OCI-LY7 (cell line): ENCODE measurements around the gene GRIN3B.

Experiments used
- CTCF ChIP-seq: fragments of 200-600 bp; sonication (generic); conservative IDR thresholded peaks from 2 replicates; pipeline ENCODE4 v1.5.1; 2014; ENCODE audit warnings: mild to moderate bottlenecking, antibody characterized with exemption, low read length, moderate library complexity, mixed read lengths
- EZH2phosphoT487 ChIP-seq: fragments of 200-600 bp; sonication (generic); IDR thresholded peaks from 2 replicates; pipeline ENCODE4 v1.6.1; 2018; ENCODE audit warnings: low read depth, borderline replicate concordance, mild to moderate bottlenecking, mixed run types, antibody characterized with exemption, low read length, moderate library complexity, mixed read lengths

GRCh38 chr19:956766-957440 lies 43.3 kb upstream of the GRIN3B start:
- TF ChIP-seq EZH2phosphoT487: no peak
- no peak for TF ChIP-seq CTCF
